Measurements from ENCODE around the gene TRPV4.

- no peak for TF ChIP-seq CTCF (IDR thresholded peaks at IDR 0.05)
- no peak for TF ChIP-seq POLR2A (IDR thresholded peaks at IDR 0.05)
These were observed 54.5 kb downstream of the TRPV4 start for GRCh38 chr12:109778684-109779083.

All from body of pancreas (tissue), 4 donors.